Amniotic epithelial cell (primary cell): ENCODE results near the gene KRT12.
"Not testable (repeated sequence)": the region's sequence is repeated elsewhere in the genome, so short reads cannot be mapped to it uniquely, and the experiment has no call there.

ENCODE experiments used
- DNase-seq: peaks from one replicate; pipeline ENCODE4 v3.0.0-alpha.2; 2010; ENCODE audit warnings: low read depth

The KRT12 gene

DNA sequence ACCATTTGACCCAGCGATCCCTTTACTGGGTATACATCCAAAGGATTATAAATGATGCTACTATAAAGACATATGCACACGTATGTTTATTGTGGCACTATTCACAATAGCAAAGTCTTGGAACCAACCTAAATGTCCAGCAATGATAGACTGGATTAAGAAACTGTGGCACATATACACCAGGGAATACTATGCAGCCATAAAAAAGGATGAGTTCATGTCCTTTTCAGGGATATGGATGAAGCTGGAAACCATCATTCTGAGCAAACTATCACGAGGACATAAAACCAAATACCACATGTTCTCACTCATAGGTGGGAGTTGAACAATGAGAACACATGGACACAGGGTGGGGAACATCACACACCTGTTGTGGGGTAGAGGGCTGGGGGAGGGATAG is 52.4 kb downstream of the KRT12 start:
- DNase-seq: not testable (repeated sequence)

DNA sequence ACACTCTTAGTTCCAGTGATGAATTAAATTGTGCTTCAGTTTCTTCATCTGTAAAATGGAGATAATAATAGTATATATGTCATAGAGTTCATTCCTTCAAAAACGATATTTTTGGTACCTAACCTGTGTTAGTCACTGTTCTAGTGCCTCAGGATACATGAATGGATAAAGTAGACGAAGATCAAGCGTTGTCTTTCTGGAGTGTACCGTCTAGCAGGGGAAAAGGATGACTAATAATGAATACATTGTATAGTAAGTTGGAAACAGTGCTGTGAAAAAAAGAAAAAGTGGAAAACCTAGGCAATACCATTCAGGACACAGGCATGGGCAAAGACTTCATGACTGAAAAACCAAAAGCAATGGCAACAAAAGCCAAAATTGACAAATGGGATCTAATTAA is 53.2 kb downstream of the KRT12 start:
- no peak for DNase-seq

DNA sequence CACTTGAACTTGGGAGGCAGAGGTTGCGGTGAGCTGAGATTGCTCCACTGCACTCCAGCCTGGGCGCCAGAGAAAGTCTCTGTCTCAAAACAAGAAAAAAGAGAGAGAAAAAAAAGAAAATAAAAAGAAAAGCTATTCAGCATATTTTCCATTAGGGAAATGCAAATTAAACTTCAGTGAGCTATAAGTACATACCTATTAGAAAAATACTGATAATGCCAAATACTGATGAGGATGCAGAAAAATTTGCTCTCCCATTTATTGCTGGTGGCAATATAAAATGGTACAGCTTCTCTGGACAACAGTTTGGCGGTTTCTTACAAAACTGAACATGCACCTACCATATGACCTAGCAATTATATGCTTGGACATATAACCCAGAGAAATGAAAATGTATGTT is 54.4 kb downstream of the KRT12 start:
- DNase-seq: no peak
